ENCODE results near the gene TADA1.
"Not testable (repeated sequence)": the region's sequence is repeated elsewhere in the genome, so short reads cannot be mapped to it uniquely, and the experiment has no call there.

Gene TADA1

GRCh38 chr1:166836733-166837132, 39.3 kb downstream of the TADA1 start:
- TF ChIP-seq CTCF (conservative IDR thresholded peaks at IDR 0.05; ENCODE audit: low read depth, low read length): no peak
- no peak overlapping the region for H3K4me3 ChIP-seq (ENCODE audit: low read length)
- DNase-seq (ENCODE audit: low read depth): no peak

- not testable (repeated sequence) for H3K4me3 ChIP-seq (ENCODE audit: low read length); DNase-seq (ENCODE audit: low read depth)
Measured at GRCh38 chr1:166829762-166830161, 46.3 kb downstream of the TADA1 start.

DNA sequence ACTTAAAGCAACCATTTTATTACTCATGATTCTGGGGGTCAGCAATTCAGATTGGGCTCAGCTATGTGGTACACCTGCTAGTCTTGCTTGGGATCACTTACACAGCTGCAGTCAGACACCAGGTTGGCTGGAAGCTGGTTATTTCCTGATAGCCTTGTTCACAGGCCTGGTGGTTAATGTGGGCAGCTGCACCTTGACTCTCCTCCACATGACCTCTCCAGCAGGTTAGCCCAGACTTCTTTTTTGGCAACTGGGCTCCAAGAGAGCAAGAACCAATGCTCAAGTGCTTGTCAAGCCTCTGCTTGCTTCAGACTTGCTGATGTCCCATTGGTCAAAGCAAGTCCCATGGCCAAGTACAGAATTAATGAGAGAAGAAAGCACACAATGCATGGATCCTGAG, 48.6 kb downstream of the TADA1 start:
- no peak for TF ChIP-seq CTCF (conservative IDR thresholded peaks at IDR 0.05; ENCODE audit: low read depth, low read length)
- no peak for DNase-seq (ENCODE audit: low read depth)
- no peak overlapping the region for H3K4me3 ChIP-seq (ENCODE audit: low read length)

- no peak for DNase-seq (ENCODE audit: low read depth)
- no peak overlapping the region for H3K4me3 ChIP-seq (ENCODE audit: low read length)
- TF ChIP-seq CTCF (conservative IDR thresholded peaks at IDR 0.05; ENCODE audit: low read depth, low read length): peak; percentile 52
Measured at GRCh38 chr1:166822385-166822784, 53.7 kb downstream of the TADA1 start.

DNA sequence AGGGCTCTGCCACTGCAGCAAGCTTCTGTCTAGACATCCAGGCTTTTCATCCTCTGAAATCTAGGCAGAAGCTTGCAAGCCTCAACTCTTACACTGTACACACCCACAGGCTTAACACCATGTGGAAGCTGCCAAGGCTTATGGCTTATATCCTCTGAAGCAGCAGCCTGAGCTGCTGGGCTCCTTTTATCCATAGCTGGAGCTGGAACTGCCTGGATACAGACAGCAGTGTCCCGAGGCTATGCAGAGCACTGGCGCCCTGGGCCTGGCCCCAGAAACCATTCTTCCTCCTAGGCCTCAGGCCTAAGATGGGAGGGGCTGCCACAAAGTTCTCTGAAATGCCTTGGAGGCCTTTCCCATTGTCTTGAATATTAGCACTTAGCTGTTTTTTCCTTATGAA, 56.1 kb downstream of the TADA1 start:
- no peak for TF ChIP-seq CTCF (conservative IDR thresholded peaks at IDR 0.05; ENCODE audit: low read depth, low read length)
- H3K4me3 ChIP-seq (ENCODE audit: low read length): no peak overlapping the region
- no peak for DNase-seq (ENCODE audit: low read depth)

GRCh38 chr1:166814611-166815010, 61.5 kb downstream of the TADA1 start:
- no peak for TF ChIP-seq CTCF (conservative IDR thresholded peaks at IDR 0.05; ENCODE audit: low read depth, low read length)
- no peak overlapping the region for H3K4me3 ChIP-seq (ENCODE audit: low read length)
- peak; percentile 85 for DNase-seq (ENCODE audit: low read depth)

DNA sequence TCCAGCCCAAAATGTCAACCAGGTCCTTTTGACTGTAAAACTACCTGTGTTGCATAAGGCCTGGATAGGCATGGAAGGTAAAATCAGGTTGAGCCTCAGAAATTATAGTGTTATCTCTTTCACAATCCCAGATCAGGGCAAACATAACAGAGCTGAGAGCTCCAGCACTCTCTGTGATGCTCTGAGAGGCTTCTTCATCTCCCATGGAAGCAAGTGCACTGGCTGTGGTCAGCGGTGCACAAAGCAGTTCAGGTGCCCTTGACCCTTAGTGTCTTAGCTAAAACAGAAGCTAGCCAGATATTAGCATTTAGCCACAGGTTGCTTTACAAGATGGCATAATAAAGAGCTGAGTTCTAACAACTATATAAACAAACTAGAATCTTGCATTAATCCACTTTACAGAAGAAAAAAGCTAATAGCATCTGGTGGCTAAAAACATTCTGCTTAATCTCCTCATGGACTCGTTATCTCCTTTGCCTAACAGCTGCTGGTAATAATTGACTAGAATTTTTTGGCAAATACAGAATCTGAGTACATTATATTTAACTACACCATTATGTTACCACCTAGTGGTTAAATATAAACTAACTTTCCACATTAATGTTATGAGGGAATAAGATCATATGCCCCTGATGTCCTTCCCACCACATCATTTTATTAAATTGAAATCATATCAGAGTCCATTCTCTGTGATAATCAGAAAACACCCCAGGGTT, 62.4 kb downstream of the TADA1 start:
- no peak for TF ChIP-seq CTCF (conservative IDR thresholded peaks at IDR 0.05; ENCODE audit: low read depth, low read length)
- peak; percentile 52 for DNase-seq (ENCODE audit: low read depth)
- no peak overlapping the region for H3K4me3 ChIP-seq (ENCODE audit: low read length)

Measured in retinal pigment epithelial cell (primary cell).